Dedifferentiated amniotic fluid mesenchymal stem cell (primary cell): ENCODE data around the gene MACROD2.
"Not testable (repeated sequence)": the region's sequence is repeated elsewhere in the genome, so short reads cannot be mapped to it uniquely, and the experiment has no call there.

Experiments used
- DNase-seq: peaks from one replicate; pipeline ENCODE4 v3.0.0-alpha.2; 2016; ENCODE audit errors: extremely low spot score

Gene MACROD2

DNA sequence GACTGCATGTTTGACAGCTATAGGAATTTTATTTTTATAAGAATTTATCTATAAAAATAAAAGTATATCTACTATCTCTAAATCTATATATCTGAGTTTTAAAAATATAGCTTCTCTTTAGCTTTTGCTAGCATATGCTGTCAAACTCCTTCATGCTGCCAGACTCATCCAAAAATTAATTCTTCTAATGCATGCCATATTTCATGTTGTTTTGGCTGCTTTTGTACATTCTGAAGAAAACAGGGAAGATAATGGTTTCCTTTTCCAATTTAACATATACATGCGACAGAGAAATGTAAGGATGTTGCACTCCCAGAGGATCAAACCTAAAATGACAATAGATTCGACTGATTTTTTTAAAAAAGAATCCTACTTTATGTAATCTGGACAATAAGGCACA is 919.3 kb downstream of the MACROD2 start:
- DNase-seq, result no peak

DNA sequence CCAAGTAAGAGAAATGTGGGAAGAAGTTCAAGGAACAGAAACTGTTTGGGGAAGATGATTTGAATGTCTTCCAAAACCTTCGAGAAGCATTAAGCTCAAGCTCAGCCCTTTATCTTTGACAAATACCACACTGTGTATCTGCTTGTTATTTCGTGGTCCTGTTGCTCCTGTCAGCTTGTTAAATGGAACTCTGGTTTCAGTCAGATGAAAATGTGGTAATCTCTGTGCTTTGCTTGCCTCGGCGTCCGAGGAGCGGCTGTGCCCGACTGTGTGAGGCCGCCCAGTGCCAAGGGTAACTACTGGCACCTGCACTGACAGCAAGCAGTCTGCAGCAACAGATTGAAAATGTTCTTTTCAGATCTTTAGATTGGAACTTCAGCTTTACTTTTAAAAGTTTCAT is 920.0 kb downstream of the MACROD2 start:
- no peak for DNase-seq

DNA sequence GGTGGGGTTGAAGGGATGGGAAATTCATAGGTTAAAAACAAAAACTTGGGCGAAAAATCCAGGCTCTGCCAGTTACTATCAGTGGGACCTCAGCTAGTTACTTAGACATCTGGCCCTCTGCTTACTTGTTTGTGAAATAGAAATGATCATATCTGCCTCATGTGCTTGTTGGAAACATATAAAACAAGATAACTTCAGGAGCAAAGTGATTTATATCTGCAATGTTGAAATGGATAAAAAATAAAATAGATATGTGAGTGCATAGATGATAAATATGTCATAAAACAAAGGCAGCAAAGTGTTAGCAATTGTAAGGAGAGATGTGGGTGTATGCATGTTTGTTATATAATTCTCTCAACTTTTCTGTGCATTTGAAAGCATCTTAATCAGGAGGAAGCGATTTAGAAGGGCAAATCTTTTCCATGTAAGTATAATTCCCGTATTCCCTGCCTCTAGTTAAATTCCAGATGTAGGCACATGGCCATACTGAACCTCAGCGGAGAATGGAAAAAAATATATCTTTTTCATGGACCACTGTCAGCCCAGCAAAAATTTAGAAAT is 921.1 kb downstream of the MACROD2 start:
- DNase-seq, result no peak

DNA sequence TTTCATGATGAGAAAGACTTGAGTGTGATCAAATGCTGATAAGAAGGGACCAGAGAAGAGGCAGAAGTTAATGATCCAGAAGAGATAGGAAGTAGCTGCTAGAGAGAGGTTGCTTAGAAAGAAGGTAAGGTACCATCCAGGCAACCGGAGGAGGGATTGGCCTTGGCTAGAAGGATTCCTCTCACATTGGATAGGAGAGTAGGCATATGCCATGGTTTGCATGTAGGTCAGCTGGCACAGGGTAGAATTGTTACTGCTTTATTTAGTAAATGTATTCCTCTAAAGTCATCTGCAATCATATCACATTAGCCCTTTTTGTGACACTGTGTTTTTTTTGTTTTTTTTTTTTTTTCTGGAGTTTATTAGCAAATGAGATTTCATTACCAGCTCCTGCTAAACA is 923.0 kb downstream of the MACROD2 start:
- DNase-seq, result no peak

- no peak for DNase-seq
Measured at GRCh38 chr20:14918976-14919375, 923.7 kb downstream of the MACROD2 start.

GRCh38 chr20:14919501-14920081 is 924.3 kb downstream of the MACROD2 start:
- DNase-seq, result peak; percentile 74

GRCh38 chr20:14921513-14921912 is 926.2 kb downstream of the MACROD2 start:
- peak; percentile 38 for DNase-seq

GRCh38 chr20:14922503-14923267 is 927.4 kb downstream of the MACROD2 start:
- no peak for DNase-seq

GRCh38 chr20:14924433-14924832 is 929.1 kb downstream of the MACROD2 start:
- no peak for DNase-seq

DNA sequence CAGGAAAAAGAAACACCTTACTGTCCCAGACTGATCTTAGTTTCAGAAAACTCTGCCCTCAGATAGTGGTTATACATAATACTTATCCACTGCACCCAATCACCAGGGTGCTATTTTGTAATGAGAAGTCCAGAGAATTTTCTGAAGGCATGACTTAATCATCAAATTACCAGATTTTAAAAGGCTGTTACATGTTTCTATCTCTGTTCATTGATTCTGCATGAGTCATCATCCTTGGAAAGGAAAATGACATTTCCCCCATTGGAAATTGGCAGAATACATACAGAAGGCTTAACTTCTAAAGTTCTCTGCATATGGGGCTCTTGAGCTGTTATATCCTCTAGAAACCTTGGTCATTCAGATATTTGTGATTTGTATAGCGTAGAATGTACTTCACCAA is 930.0 kb downstream of the MACROD2 start:
- peak; percentile 43 for DNase-seq

DNA sequence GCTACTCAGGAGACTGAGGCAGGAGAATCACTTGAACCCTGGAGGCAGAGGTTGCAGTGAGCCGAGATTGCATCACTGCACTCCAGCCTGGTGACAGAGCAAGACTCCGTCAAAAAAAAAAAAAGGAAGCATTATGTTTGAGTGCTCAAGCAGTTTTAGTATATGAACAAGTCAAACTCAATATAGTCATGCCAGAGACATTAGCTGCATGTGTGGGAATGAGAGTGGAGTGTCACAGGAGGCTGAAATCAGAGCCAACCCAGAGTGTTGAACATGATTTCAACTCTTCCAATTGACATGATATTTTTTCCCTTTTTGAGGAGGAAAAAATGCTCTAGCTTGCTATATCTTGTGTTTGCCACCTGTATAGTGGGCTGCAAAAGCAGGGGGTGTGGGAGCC is 931.1 kb downstream of the MACROD2 start:
- not testable (repeated sequence) for DNase-seq

DNA sequence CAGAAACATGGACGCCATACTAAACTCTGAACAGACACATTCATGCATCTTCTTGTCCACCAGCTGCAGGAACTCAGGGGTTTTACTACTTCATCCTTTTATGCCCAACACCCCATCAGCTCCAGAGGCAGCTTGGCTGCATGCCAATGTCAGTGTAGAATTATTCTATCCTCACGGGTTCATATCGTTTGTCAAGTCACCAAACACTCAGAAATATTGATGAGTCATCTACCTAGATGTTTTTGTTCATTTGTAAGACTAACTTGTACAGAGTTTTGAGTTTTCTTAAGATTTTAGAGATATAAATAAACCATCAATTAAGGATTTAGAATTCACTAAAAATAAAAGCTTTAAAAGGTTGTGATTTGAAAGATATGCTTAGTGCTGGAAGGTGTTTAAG is 932.8 kb downstream of the MACROD2 start:
- DNase-seq, result no peak

GRCh38 chr20:14929388-14929787 is 934.1 kb downstream of the MACROD2 start:
- no peak for DNase-seq

GRCh38 chr20:14932040-14932439 is 936.7 kb downstream of the MACROD2 start:
- no peak for DNase-seq

DNA sequence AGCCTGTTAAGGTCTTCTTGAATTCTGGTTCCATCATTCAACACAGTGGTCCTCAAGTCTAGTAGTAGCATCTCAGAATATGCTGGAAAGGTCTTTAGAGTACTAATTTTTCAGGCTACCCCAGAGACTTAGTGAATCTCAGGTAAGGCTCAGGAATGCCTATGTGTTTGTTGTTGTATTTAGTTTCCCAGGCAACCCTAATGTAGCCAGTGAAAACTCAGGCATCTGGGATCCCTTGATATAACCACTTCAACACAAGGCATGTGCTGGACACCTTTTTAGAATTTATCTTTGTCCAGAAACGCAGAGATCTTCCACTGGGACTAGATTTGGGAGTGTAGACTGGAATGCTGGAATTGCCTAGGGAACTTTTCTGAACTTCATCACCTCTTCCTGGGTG is 940.0 kb downstream of the MACROD2 start:
- DNase-seq, result no peak

- DNase-seq, result no peak
Measured at GRCh38 chr20:14937021-14937420, 941.7 kb downstream of the MACROD2 start.

DNA sequence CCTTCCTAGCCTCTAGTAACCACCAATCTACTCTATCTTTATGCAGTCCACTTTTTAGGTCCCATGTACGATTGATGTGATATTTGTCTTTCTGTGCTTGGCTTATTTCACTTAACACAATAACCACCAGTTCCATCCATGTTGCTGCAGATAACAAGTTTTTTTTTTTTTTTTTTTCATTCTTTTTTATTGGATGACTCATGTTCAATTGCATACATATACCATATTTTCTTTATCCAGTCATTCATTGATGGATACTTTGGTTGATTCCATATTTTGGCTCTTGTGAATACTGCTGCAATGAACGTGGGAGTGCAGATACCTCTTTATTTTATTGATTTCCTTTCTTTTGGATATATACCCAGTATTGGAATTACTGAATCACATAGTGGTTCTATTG is 942.5 kb downstream of the MACROD2 start:
- DNase-seq, result no peak

DNA sequence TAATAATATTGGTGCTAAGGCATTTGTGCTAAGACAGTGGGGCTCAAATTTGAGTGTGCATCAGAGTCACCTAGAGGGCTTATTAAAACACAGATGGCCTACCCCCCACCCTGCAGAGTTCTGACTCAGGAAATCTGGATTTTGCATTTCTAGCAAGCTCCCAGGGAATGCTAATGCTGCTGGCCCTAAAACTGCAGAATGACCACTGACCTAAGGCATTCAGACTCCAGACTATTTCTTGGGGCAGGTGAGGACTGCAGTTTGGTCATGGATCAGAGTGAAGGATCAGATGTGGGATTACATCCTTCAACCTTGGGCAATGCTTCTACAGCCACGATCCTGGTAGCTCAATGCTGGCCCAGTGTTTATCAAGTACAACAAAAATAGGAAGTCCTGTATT is 952.2 kb downstream of the MACROD2 start:
- no peak for DNase-seq

- DNase-seq, result no peak
Measured at GRCh38 chr20:14947946-14948345, 952.6 kb downstream of the MACROD2 start.

DNA sequence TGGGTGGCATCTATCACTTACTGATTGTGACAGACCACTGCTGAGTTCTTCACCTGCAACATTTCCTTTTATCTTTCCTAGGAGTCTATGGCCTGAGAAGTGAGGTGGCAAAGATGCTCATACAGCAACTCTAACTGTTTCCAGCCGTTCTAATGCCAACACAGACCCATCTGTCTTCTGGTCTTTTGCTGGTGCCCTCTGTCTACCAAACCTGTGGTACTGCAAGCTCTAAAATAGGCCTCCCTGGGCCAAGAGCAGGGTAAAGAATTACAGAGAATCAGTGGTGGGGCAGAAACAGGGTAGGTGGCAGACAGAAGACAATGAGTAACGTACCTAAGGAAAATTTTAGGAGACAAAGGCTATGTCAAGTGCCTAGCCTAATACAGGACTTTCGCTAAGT is 953.1 kb downstream of the MACROD2 start:
- DNase-seq, result no peak

GRCh38 chr20:14950633-14951032 is 955.3 kb downstream of the MACROD2 start:
- no peak for DNase-seq

DNA sequence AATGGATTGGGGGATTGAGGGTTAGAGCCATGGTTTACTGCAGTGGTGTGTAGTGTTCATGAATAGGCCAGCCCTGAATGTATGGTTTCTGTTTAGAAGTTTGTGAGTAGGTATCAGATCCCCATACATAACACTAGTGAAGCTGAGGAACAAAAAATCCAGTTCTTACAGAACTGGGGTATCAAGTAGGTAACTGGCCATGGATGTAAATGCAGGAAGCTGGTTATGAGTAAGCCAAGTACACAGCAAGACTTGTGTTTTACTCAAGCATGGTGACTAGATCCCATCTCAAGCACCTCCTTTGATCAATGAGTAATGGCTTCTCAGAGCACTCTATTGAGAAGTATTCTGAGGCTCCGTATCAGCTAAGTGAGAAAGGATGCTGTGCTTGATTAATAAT is 955.8 kb downstream of the MACROD2 start:
- DNase-seq, result no peak

DNA sequence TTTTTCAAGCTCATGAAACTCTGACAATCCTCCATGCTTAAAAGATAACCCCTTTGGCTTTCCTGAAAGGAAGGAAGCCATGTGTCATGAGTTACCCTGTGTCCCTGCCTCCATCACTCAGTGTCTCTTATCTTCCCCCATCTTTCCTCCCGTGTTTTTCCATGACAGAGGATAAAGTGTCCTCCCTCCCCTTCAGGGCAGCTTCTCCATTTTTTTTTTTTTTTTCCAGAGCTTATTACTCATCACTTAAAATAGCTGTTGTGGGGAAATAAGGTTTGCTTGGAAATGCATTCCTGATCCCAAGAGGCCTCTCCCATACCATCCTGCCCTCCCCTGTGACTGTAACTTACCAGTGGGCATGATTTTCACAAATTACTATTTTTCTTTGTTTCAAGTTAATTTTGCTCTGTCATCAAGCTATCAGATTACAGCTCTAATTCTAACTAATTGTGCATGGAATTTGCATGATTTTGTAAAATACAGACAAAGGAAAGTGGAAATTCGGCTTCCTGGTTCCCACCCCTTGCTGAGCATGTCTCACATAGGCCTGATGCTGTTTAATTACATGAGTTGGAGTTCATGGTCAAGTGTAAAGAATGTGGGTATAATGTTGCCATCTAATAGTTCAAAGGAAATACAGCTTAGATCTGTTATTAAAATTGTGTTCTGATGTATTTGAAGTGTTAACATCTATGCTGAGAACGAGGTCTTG is 956.5 kb downstream of the MACROD2 start:
- peak; percentile 86 for DNase-seq
